HG03457 (cell line): ENCODE measurements around the gene ELMO1.

Source experiments
- ATAC-seq: cut with Tn5 transposase; IDR thresholded peaks from one replicate; pipeline ENCODE4 v1.9.1; 2021; ENCODE audit warnings: moderate number of reproducible peaks; ENCODE audit not compliant: unreplicated experiment

Gene ELMO1

DNA sequence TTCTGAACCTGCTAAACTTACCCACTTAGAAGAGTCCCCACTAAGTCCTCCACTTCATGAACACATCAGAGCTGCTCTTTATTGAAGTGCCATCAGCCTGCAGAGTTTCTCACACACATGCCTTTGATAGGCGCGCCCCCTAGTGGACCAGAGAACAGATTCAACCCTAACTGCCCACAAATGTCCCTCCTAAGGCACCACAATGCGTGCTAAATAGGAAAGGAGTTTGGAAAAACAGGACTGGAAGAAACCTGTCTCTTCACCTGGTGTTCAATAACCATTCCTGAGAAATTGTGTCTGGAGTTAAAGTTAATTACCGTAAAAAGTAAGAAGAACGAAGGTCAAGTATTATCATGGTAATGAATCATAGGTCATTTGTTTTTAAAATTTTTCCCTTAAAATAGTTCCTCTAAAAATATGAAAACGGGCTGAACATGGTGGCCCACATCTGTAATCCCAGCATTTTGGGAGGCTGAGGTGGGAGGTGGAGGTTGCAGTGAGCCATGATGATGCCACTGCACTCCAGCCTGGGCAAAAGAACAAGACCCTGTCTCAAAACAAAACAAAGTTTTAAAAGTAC, 249.7 kb downstream of the ELMO1 start:
- no peak for ATAC-seq

DNA sequence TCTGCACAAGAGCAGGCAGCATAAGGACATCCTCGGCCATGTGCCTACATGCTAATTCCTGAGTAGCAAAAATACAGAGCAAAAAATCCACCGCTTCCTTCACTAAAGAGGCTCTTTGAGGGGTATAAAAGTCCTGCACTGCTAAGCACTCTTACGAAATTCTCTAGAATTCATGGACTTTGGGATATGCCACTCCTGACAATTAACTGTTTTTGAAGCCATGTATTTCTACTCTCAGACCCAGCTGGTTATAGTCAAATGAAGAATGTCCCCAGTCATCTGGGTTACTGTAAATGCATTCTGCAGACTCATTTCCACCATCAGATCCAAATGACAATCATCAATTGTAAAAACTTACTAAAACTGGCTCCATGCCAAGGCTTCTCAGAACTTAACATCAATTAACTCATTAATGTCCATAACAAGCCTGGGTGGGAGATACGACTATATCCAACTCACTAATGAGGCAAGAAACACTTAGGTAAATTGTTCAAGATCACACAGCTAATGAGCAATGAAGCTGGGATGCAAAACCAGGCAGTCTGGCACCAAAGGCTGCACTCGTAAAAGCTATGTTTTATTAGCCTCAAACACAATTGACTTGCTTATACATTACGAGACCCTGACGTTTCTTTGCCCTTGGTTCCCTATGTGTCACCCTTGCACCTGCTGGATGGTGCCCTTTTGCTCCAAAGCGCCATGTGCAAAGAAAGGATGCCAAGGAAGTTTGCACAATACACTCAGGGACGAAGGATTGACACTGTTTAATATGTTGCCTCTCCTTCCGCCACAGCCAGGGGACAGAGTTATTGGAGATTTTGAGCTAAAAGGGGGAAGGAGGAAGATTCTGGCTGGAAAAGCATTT, 250.4 kb downstream of the ELMO1 start:
- no peak for ATAC-seq

DNA sequence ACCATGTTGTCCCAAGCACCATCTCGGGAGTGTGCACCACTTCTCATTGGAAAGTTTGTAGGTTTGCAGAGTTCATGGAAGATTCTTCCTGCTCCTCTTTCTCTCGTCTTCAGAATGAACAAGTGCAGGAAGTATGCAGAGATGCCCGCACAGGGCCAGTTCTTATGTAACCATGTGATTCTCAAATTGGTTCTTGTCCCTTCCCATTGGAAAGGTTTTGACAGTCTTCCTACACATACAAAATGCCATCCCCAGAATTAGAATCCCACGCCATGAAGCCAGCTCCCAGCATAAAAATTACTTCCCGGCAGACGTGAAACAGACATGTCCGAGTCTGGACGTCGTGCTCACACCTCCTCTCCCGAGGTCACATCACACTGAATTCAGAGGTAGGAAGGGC, 251.6 kb downstream of the ELMO1 start:
- ATAC-seq, result no peak

DNA sequence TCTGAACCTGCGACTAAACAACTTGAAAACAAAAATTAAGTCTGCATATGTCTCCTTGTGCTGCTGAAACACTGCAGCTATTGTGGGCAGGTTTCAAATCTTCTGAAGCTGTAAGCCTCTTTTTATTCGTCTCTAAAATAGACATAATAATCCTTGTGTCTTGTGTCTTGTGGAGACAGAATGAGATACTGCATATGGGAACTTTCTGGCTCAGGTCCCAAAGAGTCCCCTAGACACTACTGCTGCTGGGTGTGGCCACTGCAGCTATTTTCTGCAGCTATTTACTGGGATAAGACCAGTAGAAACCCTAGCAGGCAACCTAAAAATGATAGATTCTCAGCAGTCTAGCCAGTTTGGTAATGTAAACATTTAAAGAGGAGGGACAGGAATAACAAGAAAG, 252.0 kb downstream of the ELMO1 start:
- ATAC-seq, result no peak

DNA sequence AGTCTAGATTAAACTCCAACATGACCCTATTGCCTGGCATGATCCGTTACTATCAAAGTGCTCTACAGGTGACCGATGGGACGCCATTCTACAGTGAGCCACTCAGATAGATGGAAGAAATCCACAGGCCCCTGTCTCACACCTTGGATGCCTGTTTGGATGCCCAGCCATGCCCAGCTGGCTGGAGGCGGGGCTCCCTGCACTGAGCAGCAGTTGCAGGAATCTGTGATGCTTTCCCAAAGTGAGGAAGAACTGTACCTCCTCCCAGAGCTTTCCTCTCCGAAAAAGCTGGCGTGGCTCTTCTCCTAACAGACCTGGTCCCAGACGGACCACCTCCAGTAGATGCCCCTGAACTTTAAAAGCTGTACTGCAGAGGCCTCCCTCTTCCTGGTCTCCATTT, 253.3 kb downstream of the ELMO1 start:
- ATAC-seq, result no peak

DNA sequence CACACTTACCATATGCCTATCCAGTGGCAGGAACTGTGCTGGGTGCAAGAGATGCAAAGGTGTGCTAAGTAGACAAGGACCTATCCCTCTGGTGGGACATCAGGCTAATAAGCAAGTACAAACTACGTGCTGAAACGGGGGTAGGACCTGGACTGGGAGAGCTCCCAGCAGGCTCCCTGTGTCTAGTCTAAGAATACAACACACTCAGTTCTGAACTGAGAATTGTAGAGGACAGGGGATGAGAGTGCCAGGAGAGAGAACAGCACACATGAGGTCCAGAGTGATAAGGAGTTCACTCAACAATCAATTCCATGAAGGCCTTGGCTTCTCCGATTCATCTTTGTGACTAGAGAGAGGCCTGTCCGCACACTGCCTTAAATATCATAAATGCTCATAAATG, 253.7 kb downstream of the ELMO1 start:
- ATAC-seq, result no peak

DNA sequence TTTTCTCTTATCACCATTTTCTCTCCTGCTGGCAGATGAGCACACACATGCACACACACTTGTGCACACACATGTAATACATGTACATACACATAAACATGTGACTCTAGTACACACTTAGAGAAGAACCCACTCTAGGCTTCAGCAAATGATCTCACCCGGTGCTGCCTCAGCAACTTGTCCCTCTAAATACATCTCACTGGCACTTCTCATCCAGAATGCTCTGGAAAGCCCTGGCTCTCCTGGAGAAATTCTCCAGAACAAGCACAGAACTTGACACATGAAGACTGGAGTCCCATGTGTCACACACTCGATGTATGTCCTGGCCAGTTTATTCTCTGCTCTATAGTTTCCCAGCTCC, 254.9 kb downstream of the ELMO1 start:
- ATAC-seq, result no peak

DNA sequence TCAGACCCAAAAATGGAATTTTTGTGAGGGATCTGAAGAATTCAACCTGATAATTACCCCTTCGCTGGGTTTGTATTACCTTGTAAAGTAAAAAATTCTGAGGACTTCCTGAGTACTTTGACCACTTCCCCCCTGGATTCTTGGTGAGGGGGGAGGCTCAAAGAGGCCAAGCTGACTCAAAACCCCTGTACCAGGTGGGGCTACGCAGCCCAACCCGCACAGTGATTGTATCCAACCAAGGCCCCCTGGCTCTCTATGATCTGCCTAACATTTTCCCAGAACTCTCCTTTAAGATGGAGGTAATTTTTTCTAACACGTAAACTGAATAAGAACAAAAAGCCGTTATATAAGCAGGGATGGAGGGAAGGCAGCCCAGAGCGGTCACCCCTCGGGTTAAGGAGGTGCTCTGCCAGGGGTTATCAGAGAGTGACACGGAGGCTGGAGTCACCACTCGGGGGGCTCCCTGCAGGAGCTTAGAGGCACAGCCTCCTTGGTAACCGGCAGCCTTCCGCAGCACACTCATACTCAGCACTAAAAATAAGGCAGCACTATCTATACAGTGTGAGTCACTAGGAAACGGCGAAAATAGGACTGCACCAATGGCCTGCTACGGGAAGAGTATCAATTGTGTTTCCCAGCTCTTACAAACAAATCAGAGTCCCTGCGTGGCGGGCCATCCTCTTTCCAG, 255.4 kb downstream of the ELMO1 start:
- no peak for ATAC-seq

DNA sequence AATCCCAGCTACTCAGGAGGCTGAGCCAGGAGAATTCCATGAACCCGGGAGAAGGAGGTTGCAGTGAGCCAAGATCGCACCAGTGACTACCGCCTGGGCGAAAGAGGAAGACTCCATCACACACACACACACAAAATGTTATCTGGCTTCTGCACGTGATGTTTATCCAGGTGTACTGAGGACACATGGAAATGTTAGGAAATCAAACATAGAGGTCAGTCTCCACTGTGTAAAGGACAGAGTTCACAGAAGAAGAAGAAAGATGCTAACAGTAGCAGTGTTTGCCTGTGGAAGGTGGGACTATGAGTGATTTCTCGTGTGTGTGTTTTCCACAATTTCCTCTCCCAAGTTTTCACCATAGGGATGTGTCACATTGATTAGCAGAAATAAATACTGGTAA, 256.9 kb downstream of the ELMO1 start:
- ATAC-seq, result no peak

DNA sequence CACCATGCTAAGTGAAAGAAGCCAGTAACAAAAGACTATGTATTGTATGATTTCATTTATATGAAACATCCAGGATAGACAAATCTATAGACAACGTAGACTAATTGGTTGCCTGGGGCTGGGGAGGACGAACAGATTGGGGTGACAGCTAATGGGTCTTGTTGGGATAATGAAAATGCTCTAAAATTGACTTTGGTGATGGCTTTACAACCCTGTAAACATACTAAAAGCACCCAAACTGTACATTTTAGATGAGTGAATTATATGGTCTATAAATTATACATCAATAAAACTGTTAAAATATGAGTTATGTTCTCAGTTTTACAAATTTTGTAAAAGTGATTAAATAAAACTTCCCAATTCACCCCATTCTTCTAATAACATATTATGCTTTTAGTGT, 261.5 kb downstream of the ELMO1 start:
- no peak for ATAC-seq

DNA sequence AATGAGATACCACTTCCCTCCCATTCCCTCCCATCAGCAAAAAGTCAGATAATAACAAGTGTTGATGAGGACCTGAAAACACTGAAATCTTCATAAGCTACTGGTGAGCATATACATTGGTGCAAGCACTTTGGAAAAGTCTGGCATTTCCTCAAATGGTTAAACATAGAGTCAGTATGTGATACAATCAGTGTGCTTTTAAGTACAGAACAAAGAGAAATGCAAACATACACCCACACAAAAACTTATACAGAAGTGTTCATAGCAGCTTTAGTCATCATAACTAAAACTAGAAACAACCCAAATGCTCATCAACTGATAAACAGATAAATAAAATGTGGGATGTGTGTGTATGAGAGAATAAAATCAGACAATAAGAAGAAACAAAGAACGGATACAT, 261.9 kb downstream of the ELMO1 start:
- ATAC-seq, result no peak

DNA sequence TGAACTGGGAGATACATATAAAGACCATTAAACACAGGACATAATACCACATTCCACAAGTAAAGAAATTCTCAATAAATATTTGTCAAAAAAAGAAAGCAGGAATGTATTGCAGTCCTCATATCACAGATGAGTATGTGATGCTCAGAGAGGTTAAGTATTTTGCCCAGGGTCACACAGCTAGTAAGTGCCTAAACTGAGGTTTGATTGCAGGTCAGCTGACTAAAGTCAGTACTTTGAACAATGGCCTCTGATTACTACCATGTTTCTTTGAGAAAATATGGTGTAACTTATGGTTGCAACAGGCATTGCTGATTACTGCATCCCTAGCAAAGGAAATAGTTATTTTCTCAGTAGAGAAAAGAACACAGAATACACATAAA, 267.1 kb downstream of the ELMO1 start:
- no peak for ATAC-seq

DNA sequence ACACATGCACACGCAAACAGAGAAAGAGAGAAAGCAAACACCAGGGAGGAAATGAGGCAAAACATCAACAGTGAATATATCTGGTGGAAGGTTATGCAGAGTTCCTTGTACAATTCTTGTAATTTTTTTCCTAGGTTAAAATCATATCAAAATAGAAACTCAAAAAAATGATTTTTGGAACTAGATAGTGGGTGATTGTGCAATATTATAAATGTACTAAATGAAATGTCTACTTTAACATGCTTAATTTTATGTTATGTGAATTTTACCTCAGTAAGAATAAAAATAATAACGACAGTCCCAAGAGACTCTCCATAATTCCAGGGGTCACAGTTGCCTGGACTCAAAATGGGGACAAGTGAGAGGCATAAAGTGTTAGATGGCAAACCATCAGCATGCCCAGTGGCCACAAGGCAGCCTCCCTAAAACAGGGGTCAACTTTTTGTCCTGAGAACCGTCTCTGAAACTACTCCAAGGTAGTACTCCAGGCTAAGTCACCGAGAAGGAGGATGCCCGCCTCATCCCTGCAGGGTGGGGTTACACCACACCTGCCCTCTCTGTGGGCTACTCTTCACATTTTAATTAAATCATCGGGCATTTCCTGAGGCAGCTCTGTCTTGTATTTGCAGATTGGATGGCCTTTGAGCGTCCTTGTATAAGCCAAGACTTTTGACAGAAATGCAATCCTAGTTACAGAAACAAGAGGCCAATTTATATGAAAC, 267.7 kb downstream of the ELMO1 start:
- no peak for ATAC-seq

DNA sequence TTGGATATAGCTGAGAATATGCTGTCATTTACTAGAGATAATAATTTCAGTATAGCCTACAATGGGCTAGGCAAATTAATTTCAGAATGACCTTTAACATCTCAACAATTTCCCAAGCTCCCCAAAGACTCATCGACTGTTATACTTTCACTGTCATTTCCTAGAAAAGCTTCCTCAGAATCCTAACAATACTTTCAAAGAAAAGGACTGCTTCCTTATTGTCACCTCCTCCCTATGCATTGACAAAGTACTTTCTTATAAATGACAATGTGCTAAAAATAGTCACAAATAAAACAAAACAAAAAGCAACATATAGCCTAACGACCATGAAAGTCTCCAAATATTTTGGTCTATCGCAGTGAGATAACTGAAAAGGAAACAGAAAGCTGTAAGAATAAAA, 272.6 kb downstream of the ELMO1 start:
- ATAC-seq, result no peak

DNA sequence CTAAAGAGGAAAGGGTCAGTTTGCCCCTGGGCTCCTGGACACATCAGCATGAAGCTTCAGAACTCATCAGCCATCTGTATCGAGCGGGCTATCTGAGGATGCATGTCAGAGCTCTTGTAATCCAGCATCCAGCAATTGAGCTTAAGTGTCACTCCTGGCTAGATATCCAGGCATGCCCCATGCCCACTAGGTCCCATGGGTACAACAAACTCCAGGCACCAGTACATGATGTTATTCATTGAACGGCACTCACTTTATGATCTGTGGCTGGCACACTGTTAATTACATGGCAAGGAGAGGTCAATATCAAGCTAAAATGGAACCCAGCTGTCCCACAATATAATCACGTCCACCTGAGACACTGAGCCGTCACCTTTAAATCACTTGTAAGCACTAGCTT, 274.2 kb downstream of the ELMO1 start:
- no peak for ATAC-seq

DNA sequence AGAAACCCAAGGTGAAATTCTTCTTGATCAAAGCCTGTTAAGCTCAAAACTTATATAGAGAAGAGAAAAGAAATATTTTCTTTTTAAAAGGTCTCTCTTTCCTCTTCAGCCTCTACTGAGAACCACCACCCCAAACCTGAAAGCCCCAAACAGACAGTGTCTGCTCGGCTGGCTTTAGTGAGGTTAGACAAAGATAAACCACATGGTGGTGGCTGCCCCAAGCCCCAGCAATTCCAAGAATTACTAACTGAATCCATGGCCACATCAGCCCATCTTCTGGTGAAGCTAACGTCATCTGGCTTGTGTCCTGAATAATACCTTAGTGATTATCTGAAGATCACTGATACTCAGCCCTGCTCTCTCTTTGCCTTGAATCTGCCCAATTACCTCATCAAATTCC, 275.0 kb downstream of the ELMO1 start:
- ATAC-seq, result no peak

DNA sequence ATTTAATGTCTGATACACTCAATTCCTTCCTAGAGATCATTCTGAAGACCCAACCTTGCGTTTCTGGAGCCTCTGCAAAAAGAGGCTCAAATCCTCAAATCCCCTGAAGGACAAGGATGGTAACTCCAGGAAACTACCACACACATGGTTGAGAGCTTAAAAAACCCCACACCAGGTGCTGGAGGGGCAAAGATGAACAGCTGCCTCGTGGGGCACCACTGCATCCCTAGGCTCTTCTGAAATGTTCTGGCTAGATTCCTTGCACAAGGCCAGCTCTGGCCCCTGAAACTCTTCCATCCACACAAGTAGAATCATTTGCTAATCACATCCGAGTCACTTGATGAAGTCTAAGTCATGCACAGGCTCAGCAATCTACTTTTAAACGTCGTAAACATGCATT, 286.6 kb downstream of the ELMO1 start:
- ATAC-seq, result no peak

DNA sequence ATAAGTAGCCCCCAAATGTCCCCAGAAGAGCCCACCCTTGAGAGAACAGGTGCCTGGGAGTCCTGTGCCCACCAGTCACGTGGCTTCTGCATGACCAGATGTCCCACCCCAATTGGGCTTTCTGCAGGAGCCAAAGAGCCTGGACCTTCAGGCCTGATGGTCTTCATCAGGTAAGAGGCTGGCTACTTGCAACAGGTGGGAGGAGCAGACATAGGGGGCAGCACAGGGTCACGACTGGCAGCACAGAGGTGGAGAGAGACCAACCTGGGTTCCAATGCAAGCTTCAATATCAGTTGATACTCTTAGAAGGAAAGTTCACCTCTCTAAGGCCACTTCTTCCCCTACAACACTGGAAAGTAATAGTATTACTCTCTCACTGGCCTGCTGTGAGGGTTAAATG, 288.0 kb downstream of the ELMO1 start:
- no peak for ATAC-seq

DNA sequence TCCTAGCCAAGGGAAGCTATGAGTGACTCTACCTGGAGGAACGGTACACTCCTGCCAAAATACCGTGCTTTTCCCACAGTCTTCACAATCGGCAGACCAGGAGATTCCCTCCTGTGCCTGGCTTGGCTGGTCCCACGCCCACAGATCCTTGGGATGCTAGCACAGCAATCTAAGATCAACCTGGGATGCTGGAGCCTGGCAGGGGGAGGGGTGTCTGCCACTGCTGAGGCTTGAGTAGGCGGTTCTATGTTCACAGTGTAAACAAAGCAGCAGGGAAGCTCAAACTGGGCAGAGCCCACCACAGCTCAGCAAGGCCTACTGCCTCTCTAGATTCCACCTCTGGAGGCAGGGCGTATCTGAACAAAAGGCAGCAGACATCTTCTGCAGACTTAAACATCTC, 295.3 kb downstream of the ELMO1 start:
- no peak for ATAC-seq

DNA sequence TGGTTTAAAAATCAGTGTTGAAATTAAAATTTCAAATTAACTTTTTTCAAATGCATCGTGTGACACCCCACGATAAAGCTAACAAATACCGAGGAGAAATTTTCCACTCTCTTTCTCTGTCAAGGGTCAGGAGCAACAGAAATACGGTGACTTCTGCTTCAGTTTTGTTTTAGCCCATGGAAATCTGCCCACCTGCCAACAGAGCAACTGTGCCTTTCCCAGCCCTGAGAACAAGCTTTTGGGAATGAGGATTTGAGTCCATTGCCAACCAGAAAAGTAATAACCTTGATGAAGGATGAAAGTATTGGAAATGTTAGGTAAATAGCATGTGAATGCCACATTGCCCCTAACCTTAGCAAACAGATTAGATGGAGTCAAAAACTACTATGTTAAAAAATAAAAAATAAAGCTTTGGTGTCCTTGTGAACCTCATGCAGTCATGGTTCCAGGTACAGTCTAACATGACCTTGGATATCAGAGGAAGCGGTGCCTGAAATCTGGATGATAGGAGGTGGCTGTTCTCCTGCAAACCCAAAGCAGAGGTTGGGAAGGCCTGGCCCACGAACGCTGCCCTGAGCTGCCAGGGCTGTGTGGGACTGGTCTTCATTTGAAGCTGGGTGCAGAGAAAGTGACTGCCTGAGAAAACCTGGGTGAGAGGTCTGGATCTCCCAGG, 296.8 kb downstream of the ELMO1 start:
- ATAC-seq, result no peak

DNA sequence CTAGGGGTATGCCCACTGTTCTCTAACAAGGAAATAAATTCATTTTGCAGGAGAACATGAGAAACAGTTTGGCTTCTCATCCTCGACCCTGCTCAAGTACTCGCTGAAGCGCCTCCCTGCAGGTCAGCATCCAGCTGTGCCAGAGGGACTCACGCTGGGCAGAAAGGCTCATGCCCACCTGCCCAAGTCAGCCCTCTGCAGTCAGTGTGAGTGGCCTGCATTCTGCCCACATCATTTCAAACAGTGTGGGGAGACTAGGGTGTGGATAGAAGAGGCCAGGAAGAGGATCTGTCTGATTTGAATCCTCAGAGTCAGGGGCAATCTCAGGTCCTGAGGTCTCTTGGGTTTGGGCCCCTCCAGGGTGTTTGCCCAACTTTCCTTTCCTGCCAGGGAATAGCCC, 297.8 kb downstream of the ELMO1 start:
- no peak for ATAC-seq
